ENCODE data around the gene USP33. TPM values are rescaled to one million over a fixed set of nuclear protein-coding genes. Genes with fewer than 3 reads are reported as not detected.
"Not testable (repeated sequence)": the region's sequence is repeated elsewhere in the genome, so short reads cannot be mapped to it uniquely, and the experiment has no call there.

Gene USP33
- total RNA-seq, 1 experiment from 2014 or later, result 103 TPM

DNA sequence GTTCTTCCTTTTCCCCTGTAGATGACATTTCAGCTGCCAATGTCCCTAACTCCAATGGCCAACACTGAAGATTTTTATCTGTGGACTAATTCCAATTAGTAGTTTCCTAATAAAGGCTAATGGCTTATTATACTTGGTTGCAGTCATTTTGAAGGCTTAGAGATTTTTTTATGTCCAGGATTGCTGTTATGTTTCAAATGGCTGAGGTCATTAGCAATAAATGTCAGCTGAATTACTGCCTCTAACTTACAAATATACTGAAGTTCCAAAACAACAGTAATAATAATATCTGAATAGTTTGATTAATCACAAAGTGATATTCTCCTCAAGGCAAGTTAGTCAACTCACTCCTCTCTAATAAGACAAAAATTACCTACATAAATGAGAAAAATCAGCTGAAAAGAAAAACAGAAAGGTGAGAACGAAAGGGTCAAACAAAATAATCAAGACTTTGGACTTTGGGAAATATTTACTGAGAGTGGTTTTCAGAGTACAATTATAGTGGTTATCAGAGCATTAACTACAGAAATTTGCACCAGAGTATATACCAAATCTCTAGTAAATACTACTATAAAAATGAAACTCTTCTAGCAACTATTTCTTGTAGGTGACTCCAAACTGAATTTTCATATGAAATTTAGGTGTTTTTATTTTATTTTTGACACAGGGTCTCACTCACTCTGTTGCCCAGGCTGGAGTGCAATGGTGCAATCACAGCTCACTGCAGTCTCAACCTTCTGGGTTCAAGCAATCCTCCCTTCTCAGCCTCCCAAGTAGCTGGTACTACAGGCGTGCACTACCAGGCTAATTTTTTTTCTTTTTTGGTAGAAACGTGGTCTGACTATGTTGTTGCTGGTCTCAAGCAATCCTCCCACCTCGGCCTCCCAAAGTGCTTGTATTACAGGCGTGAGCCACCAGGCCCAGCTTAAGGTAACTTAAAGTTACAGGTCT is 80.7 kb downstream of the USP33 start:
- POLR2A ChIA-PET (ENCODE audit: low non-redundant PET), result no interaction called here

DNA sequence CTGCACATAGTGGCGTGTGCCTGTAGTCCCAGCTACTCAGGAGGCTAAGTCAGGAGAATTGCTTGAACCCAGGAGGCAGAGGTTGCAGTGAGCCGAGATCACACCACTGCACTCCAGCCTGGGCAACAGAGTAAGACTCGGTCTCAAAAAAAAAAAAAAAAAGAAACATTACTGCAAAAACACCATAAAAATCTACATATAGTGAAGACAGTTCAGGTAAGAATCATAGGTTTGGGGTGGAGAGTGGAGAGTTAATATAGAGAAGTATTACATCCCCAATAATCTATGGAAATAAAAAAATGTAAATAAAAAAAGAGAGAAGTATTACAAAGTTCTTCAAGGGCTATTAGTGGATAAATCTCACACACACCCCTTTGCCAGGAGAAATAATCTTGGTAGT is 84.8 kb downstream of the USP33 start:
- DNase-seq (ENCODE audit: low spot score); H3K36me3 ChIP-seq (ENCODE audit: insufficient read depth, low read length, poor library complexity, severe bottlenecking); H3K27me3 ChIP-seq (replicated peaks; ENCODE audit: insufficient read depth, low read depth, low read length, poor library complexity); BruUV-seq (replicated peaks); CTCF ChIA-PET; H3K9me3 ChIP-seq (ENCODE audit: low read depth, low read length, poor library complexity, severe bottlenecking); intact Hi-C loops (cut with micrococcal nuclease; ENCODE audit: unreplicated experiment); H3K4me3 ChIP-seq (ENCODE audit: low read depth, low read length, poor library complexity, severe bottlenecking); POLR2A ChIA-PET (ENCODE audit: low non-redundant PET): not testable (repeated sequence)
- H3K4me1 ChIP-seq (ENCODE audit: insufficient read depth, low read length, poor library complexity, severe bottlenecking), result peaks cover 69% of the 10 kb centered on the region
- H3K27ac ChIP-seq (ENCODE audit: low read depth, low read length, poor library complexity, severe bottlenecking), result peak overlapping the region; percentile 47

More for the DNA sequence above, 80.7 kb downstream of the USP33 start:
- Histone ChIP-seq H3K27me3 (replicated peaks; ENCODE audit: insufficient read depth, low read depth, low read length, poor library complexity) (no peaks in the 10 kb centered on the region), H3K4me3 (ENCODE audit: low read depth, low read length, poor library complexity, severe bottlenecking) (no peak overlapping the region), H3K27ac (ENCODE audit: low read depth, low read length, poor library complexity, severe bottlenecking) (peak overlapping the region; percentile 59), H3K9me3 (ENCODE audit: low read depth, low read length, poor library complexity, severe bottlenecking) (no peaks in the 10 kb centered on the region), H3K4me1 (ENCODE audit: insufficient read depth, low read length, poor library complexity, severe bottlenecking) (peaks cover 61% of the 10 kb centered on the region), H3K36me3 (ENCODE audit: insufficient read depth, low read length, poor library complexity, severe bottlenecking) (peaks cover 4% of the 10 kb centered on the region)
- intact Hi-C loops (cut with micrococcal nuclease; ENCODE audit: unreplicated experiment), result no loop called here
- BruUV-seq (replicated peaks), result no TSS peak
- CTCF ChIA-PET, result interaction anchor here (0.5 kb wide), 1 partner anchor 145 kb away, joined by 3 read pairs; no protein-coding TSS in a partner anchor
- TF ChIP-seq, protein P1, sequence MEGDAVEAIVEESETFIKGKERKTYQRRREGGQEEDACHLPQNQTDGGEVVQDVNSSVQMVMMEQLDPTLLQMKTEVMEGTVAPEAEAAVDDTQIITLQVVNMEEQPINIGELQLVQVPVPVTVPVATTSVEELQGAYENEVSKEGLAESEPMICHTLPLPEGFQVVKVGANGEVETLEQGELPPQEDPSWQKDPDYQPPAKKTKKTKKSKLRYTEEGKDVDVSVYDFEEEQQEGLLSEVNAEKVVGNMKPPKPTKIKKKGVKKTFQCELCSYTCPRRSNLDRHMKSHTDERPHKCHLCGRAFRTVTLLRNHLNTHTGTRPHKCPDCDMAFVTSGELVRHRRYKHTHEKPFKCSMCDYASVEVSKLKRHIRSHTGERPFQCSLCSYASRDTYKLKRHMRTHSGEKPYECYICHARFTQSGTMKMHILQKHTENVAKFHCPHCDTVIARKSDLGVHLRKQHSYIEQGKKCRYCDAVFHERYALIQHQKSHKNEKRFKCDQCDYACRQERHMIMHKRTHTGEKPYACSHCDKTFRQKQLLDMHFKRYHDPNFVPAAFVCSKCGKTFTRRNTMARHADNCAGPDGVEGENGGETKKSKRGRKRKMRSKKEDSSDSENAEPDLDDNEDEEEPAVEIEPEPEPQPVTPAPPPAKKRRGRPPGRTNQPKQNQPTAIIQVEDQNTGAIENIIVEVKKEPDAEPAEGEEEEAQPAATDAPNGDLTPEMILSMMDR (conservative IDR thresholded peaks at IDR 0.05; ENCODE audit: low read depth, low read length), result no peak
- TF ChIP-seq EZH2 (IDR thresholded peaks at IDR 0.05; ENCODE audit: borderline replicate concordance, low read depth, low read length, poor library complexity, severe bottlenecking), result no peak
- no peak for DNase-seq (ENCODE audit: low spot score)

DNA sequence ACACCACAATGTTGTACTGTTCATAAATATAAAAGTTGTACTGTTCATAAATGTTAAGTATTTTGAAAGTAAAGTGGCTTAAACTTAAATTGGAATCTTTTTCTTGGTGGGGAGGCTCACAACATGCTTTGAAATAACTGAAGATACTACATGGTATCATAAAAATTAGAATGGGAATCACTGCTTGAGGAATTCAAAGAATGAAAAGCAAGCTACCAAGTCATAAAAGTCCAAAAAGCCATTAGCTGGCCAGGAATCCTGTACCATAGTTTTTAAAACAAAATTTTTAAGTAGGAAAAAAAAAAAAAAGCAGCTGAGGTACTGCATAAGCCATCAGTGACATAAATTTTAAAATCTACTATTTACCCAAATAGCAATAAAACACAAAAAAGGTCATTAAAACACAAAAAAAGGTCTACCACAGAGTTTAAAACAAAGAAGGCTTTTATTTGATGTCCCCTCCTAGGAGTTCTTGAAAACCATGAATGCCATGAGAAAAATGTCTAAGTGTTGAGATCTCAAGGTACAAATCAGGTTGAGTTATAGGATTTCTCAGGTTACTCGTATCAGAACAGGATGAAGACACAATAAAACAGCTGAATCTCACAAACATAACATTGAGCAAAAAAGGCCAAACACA is 85.8 kb downstream of the USP33 start:
- CTCF ChIA-PET, result no interaction called here
- intact Hi-C loops (cut with micrococcal nuclease; ENCODE audit: unreplicated experiment), result no loop called here
- Histone ChIP-seq H3K9me3 (ENCODE audit: low read depth, low read length, poor library complexity, severe bottlenecking) (no peaks in the 10 kb centered on the region), H3K4me1 (ENCODE audit: insufficient read depth, low read length, poor library complexity, severe bottlenecking) (peaks cover 66% of the 10 kb centered on the region), H3K36me3 (ENCODE audit: insufficient read depth, low read length, poor library complexity, severe bottlenecking) (peaks cover 4% of the 10 kb centered on the region), H3K4me3 (ENCODE audit: low read depth, low read length, poor library complexity, severe bottlenecking) (no peak overlapping the region), H3K27me3 (replicated peaks; ENCODE audit: insufficient read depth, low read depth, low read length, poor library complexity) (no peaks in the 10 kb centered on the region), H3K27ac (ENCODE audit: low read depth, low read length, poor library complexity, severe bottlenecking) (peak overlapping the region; percentile 9)
- TF ChIP-seq, protein P1 (conservative IDR thresholded peaks at IDR 0.05; ENCODE audit: low read depth, low read length), result no peak
- TF ChIP-seq EZH2 (IDR thresholded peaks at IDR 0.05; ENCODE audit: borderline replicate concordance, low read depth, low read length, poor library complexity, severe bottlenecking), result no peak
- POLR2A ChIA-PET (ENCODE audit: low non-redundant PET), result no interaction called here
- no peak for DNase-seq (ENCODE audit: low spot score)
- BruUV-seq (replicated peaks), result no TSS peak

All from A673 (cell line).